IPS-18c (cell line): Measurements from ENCODE around the gene CNTN5.

Experiments used
- H3K4me3 ChIP-seq: 2 replicates; pipeline ENCODE4 v1.7.0; 2013; ENCODE audit warnings: low read depth, mild to moderate bottlenecking, low read length, moderate library complexity; ENCODE audit not compliant: insufficient read depth
- H3K9me3 ChIP-seq: one replicate; pipeline ENCODE4 v1.6.1; 2013; ENCODE audit warnings: mild to moderate bottlenecking, low read length, moderate library complexity; ENCODE audit not compliant: control insufficient read depth, insufficient read depth

The CNTN5 gene

DNA sequence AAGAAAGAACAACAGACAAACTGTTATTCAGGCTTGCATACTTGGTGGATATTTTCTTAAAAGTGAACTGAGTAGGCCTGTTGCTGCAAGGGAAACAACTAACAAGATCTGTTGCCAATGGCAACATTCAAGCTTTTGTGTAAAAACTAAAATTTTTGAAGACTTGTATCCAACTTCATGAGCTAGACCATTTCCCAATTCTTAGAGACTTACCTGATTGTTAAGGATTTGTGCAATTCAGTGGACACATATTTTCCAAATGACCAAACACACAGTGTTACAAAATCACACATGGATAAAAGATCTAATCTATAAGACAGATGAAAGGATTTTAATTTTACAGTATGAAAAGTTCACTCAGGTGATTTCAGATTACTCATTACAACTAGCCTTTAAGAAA, 564.1 kb downstream of the CNTN5 start:
- Histone ChIP-seq H3K9me3 (peaks cover 2% of the 10 kb centered on the region), H3K4me3 (no peak overlapping the region)

DNA sequence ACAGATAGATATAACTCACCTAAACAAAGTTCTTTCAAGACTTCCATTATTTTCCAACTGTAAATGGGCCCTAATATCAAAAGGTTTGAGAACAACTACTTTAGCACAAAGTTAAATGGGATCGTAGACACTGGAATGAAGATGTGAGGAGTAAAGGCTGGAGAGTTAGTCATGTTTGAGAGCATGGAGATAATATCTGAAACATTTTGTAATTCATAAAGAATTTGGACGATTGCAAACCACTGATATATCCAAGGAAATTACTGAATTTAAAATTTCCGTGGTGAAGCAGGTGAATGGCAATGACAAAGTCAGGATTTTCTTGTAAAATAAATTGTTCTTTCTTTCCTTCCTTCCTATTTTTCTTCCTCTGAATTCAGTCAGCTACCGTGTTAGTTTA, 564.9 kb downstream of the CNTN5 start:
- H3K9me3 ChIP-seq: peaks cover 2% of the 10 kb centered on the region
- H3K4me3 ChIP-seq: no peak overlapping the region

DNA sequence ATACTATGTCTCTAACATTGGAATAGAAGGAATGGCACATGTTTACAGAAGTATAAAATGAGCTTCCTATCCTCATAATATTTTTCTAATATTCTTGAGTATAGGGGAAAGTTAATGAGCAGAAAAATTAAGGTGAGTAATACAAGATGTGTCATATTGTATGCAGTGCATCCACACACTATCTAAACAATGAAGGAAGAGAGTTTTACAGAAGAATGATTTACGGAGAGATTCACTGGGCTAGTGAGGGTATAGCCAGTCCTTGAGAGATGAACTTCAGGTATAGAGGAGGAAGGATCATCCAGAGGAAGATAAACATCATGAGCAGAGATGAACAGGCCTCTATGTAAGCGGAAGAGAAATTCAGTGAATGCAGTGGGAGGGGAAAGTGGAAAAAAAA, 569.0 kb downstream of the CNTN5 start:
- Histone ChIP-seq H3K4me3 (no peak overlapping the region), H3K9me3 (no peaks in the 10 kb centered on the region)

DNA sequence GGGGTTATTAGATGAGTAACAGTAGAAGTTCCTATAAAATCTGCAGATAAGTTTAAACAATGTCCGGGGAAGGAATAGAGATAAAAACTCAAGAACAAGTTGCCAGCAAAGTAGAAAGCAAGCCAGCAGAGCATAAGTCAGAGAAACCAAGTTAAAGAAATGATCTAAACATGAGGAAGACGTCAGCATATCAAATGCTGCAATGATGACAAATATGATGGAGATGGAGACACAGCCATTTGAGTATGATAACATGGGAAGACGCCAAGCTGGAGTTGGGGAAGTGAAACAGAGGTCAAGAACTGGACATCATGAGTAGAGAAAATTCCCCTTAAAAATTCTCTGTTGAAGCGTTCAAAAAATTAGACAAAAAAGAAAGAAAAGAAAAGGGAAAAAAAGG, 571.5 kb downstream of the CNTN5 start:
- H3K9me3 ChIP-seq: no peaks in the 10 kb centered on the region
- no peak overlapping the region for H3K4me3 ChIP-seq

DNA sequence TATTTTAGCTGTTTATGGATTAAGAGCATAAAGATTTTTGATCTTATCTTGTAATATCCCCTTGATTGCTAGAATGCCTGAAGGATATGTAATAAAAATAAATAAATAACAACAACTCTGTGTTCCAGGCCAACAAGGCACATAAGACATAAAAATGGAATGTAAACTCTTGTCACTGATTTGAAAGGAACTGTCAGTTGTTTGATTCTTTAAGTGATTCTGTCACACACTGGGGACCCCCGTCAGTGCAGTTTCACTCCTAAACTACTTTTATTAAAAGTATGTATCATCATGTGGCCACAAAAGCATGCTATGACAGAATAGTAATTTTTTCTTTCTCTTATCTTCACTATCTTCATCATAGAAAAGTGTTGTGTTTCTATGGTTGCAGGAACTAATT, 572.4 kb downstream of the CNTN5 start:
- no peaks in the 10 kb centered on the region for H3K9me3 ChIP-seq
- no peak overlapping the region for H3K4me3 ChIP-seq

DNA sequence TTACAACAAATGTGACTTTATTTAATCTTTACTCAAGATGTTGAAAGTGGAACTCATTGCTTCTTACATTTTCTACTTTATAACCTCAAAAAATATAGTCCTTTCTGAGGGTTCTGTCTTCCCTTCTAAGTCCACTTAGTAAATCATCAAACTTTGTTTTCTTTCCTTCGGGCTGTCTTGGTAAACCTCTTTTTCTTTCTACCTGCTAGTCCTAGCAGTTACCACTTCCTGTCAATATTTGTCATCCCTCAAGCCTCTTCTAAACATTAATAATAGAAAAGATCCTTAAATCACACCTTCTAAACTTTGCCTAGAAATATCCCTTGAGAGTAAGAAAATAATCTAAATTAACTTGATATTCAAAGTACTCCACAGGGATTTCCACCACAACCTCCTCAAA, 580.4 kb downstream of the CNTN5 start:
- H3K4me3 ChIP-seq: no peak overlapping the region
- H3K9me3 ChIP-seq: no peaks in the 10 kb centered on the region

DNA sequence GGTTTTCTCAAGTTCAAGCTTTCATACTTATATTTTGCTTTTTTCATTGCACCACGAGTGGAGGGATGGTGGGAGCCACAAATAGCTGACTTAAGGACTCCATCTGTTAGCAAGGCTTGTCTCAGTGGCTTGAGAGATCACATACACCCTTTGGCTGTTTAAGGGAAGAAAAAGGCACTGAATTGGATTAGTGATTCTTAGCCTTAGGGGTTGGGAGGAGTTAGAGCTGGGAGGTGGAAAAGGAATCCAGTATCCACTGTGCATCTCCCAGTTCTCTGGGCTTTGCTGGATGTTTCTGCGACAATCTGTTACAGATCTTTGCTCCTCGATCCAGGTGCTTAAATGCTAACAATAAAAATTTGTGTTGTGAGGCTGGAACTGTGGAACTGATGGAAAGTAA, 593.6 kb downstream of the CNTN5 start:
- H3K4me3 ChIP-seq: no peak overlapping the region
- H3K9me3 ChIP-seq: no peaks in the 10 kb centered on the region

DNA sequence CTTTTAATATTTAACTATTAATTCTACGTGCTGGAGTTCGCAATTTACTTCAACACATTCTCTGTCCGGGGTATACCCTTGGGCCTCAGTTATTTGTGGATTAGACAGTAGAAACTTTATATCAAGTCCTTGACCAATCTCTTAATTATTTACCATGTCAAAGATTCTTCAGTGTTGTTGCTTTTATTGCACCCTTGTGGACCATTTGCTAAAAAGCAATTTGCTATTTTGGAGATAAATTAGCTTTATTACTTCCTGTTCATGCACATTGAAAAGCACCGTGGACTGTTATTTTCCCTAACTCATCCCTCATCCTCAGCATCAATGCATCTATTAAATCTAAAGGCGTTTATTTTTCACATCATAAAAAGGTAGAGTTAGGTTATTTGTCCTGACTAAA, 609.9 kb downstream of the CNTN5 start:
- Histone ChIP-seq H3K4me3 (no peak overlapping the region), H3K9me3 (no peaks in the 10 kb centered on the region)

DNA sequence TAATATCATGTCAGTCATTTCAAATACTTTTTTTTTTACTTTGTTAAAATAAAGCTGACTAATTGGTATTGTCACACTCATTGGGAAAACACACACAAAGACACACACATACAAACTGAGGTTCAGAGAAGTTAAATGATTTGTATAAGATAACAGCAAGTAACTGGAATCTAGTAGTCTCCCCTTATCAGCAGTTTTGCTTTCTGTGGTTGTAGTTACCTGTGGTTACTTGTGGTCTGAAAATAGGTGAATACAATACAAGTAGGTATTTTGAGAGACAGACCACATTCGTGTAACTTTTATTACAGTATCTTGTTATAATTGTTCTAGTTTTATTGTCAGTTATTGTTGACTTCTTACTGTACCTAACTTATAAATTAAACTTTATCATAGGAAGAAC, 610.9 kb downstream of the CNTN5 start:
- Histone ChIP-seq H3K9me3 (no peaks in the 10 kb centered on the region), H3K4me3 (no peak overlapping the region)

DNA sequence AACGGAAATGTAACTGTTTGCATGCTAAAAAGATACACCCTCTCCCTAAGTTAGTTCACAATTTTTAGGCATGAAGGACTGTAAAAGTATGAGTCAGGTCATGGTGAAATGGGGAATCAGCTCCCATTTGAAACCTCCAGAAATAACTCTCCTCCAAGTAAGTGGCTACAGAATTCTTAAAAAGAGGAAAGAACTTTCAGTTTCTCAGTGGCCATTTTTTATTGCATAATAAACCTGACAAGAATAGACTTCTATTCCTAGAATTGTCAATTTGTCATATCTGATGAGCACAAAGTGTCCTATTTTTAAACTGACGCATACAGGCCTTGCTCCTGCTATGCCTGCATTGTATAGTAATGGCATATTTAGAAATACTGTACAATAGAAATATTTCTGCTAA, 612.2 kb downstream of the CNTN5 start:
- H3K4me3 ChIP-seq: no peak overlapping the region
- no peaks in the 10 kb centered on the region for H3K9me3 ChIP-seq

DNA sequence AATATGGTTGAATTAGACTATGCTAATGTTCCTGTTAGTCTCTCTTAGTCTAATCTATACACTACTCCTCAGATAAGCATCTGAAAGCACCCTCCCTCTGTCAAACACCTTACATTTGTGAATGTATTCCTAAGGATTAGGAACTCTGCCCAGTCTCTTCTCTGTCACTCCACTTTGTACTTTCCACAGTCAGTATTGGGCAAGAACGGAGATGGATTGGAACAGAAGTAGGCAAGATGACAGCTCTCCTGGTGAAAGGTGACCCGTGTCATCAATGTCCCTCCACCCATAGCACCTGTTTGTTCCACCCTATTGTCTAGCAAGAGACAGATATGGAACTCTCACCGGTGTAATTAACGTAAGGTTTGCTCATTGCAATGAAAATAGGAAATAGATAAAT, 613.8 kb downstream of the CNTN5 start:
- Histone ChIP-seq H3K4me3 (no peak overlapping the region), H3K9me3 (no peaks in the 10 kb centered on the region)

DNA sequence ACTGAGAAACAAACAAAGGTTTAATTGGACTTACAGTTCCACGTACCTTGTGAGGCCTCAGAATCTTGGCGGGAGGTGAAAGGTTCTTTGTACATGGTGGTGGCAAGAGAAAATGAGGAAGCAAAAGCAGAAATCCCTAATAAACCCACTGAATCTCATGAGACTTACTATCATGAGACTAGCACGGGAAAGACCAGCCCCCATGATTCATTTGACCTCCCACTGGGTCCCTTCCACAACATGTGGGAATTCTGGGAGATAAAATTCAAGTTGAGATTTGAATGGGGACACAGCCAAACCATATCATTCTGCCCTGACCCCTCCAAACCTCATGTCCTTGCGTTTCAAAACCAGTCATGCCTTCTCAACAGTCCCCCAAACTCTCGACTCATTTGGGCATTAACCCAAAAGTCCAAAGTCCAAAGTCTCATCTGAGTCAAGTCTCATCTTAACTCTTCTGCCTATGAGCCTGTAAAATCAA, 617.4 kb downstream of the CNTN5 start:
- Histone ChIP-seq H3K9me3 (peaks cover 2% of the 10 kb centered on the region), H3K4me3 (no peak overlapping the region)

DNA sequence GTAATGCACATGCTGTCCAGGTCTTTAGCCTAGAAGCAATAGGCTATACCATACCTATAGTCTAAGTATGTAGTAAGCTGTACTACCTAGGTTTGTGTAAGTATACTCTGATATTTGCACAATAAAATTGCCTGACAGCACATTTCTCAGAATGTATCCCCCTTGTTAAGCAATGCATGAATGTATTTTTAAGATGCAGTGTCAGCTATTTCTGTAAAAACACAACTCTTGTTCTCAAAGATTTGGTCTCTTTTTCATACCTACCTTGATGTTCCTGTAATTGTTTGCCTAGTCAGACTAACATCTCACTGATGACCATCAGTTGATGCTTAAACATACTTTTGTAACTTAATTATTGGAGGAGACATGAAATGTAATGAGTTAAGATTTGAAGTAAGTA, 619.9 kb downstream of the CNTN5 start:
- Histone ChIP-seq H3K4me3 (no peak overlapping the region), H3K9me3 (peaks cover 2% of the 10 kb centered on the region)

DNA sequence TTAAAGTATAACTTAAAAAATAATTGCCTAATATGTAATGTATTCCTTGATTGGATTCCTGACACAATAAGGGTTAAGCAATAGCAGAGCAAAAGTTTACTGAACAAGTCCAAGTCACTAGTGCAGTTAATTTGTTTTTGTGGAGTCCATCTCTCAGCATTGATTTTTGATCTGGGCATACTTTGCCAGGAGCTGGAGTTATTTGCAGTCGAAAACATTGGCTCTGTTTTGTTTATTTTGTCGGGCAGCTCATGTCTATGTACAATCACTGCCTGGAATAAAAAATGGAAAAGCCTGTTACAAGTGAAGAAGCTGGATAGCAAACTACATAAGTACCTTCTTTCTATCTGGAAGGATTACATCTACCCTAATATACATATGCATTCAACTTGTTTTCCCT, 625.2 kb downstream of the CNTN5 start:
- H3K4me3 ChIP-seq: no peak overlapping the region
- no peaks in the 10 kb centered on the region for H3K9me3 ChIP-seq

DNA sequence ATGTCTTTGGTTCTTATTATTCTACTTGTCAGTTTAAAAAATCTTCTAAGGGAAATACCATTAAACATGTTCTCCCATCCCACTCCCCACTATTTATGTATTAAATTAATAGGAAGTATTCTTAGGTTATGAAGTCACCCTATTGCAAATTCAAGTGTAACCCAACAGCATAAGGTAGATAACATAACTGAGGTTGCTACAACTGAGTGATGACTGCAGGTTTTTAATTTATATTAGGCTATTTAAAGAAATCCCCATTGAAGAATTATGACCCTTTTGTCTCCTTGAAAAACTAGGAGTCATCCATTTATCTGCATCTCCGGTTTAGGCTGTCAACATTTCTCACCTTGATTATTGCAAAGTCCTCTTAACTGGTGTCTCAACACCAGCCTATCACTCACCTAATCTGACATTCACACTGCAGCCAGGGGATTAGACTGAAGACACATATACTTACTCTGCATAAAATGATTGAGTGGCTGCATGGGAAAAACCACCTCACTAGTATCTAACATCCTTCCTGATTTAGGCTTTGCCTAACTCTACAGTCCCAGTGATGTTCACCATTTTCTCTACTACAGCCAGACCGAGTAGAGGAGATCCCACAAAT, 649.4 kb downstream of the CNTN5 start:
- Histone ChIP-seq H3K4me3 (no peak overlapping the region), H3K9me3 (no peaks in the 10 kb centered on the region)

DNA sequence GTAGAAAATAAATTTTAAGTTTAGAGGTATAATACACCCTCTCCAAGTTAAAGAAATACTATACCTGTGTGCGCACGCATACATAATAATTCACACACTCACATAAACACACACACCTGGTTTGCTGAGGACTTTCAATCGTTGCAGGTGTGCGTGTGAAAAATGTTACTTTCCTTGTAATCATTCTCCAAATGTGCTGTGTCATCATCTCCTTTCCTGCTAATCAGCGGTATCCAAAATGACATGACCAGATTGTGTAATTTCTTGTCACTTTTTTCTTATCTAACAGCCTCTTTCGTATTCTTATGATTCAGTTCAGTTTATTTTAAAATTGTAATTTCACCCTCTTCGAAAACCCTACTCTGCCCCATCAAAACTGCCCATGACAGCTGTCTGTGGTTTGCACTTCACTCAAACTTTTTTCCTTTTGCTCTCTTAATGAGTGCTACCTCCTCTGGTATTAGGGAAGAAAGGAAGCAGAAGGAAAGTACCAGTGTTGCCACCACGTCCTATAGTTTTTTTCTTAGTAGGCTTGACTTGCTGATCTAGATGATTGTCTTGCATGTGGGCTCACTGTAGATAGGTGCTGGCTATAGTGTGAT, 651.2 kb downstream of the CNTN5 start:
- H3K4me3 ChIP-seq: no peak overlapping the region
- no peaks in the 10 kb centered on the region for H3K9me3 ChIP-seq

DNA sequence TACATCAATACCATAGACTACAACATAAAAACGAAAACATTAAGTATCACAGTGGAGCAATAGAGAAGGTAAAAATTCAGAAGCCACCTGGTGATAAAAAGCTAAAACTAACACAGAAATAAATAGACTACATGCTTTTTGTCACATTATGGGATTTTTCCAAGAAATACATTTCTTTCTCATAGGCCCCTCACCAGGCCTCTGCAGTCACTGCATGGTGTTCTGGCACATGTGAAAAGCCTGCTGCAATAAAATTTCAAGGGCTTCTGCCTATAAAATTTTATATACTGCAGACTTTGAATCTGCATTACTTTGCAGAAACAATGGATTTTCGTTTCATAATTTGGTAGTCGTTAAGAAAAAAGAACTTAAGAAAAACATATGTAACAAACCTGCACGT, 655.5 kb downstream of the CNTN5 start:
- no peaks in the 10 kb centered on the region for H3K9me3 ChIP-seq
- no peak overlapping the region for H3K4me3 ChIP-seq

DNA sequence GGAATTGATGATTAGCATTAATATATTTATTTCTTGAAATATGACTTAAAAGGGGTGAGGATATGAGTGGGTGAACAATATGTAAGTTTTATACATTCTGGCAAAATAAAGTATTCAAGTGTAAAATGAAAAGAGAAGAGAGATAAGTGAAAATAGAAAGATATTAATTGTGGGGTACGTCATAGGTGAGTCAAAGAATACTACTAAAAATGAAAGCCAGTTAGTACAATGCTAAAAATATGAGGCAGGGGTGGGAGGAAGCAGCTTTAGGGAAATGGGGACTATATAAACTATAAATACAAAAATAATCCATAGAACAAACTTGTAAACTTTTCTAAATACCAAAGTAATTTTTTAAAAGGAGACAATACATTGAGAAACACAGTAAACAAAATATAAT, 661.4 kb downstream of the CNTN5 start:
- Histone ChIP-seq H3K9me3 (no peaks in the 10 kb centered on the region), H3K4me3 (no peak overlapping the region)

DNA sequence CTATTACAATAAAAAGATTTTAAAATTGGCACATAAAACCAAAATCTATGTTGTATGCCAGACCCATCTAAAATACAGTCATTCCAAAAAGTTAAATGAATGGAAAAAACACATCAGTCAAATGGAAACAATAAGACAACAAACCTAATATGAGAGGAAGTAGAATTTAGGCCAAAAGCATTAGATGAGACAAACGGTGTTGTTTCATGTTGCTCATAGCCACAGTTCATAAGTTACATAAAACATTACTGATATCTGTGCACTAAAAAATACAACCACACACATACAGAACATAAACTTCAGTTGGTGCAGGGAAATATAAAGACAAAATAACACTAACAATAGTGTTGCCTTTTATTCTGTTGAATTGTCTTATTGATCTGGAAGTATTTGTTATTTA, 661.9 kb downstream of the CNTN5 start:
- Histone ChIP-seq H3K4me3 (no peak overlapping the region), H3K9me3 (no peaks in the 10 kb centered on the region)
